ENCODE results near the gene CC2D1A.
"Not testable (repeated sequence)": the region's sequence is repeated elsewhere in the genome, so short reads cannot be mapped to it uniquely, and the experiment has no call there.

Gene CC2D1A

DNA sequence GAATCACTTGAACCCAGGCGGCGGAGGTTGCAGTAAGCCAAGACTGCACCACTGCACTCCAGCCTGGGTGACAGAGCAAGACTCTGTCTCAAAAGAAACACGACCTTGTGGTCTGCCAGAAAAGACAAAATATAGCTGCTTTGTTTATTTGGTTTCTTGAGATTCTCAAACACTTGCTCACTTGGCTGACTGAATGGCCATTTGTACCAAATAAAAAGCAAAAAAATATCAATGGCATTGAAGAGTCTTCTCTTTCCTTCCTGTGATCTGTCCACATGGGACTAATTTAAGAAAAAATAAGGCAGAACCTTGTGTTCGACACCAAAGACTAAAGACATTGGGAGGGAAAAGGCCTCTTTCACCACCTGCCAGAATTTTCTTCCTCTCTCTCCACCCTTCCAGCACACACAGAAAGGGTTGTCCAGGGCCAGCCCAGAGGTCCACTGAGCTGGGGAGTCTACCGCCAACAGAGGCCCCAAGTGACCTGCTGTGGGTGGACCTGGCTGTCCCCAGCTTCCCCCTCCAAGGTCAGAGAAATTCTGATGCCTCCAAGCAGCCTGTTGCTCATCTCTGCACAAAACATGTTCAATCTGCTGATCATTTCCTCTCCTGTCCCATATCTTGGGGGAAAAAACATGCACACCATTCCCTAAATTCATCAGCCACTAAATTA lies 6.0 kb upstream of the CC2D1A start:
- DNase-seq (ENCODE audit: low read depth in 1 of 2, low spot score in 1 of 2): no peak
- no peak for TF ChIP-seq JUND (IDR thresholded peaks at IDR 0.05; ENCODE audit: low read depth)
- in situ Hi-C loops (cut with HindIII; ENCODE audit: low pct_unique_long_range_greater_than_20kb, low sequenced_read_pairs): no loop called here

- DNase-seq (ENCODE audit: low read depth in 1 of 2, low spot score in 1 of 2): peak in 1 of 2 experiments; percentile 47
- TF ChIP-seq JUND (IDR thresholded peaks at IDR 0.05; ENCODE audit: low read depth): no peak
- in situ Hi-C loops (cut with HindIII; ENCODE audit: low pct_unique_long_range_greater_than_20kb, low sequenced_read_pairs): no loop called here
These were observed 2.9 kb upstream of the CC2D1A start for GRCh38 chr19:13902993-13903555.

DNA sequence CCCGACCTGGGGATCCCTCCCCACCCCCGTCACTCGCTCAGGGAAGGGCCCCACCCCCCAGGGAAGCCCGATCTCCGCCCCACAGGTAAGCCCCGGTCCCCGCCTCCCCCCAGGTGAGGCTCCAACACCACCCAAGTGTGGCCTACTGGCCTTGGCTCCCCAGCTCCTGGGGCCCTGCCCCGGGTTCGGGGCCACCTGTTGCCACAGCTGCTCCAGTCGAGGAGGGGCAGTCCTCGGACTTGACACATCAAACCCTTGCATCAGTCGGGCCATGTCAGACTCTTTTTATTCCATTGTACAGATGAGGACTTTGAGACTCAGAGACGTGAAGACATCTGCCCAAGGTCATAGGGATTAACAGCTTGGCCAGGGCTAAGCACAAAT lies 512 bp downstream of the CC2D1A start:
- in situ Hi-C loops (cut with HindIII; ENCODE audit: low pct_unique_long_range_greater_than_20kb, low sequenced_read_pairs): no loop called here
- no peak for TF ChIP-seq JUND (IDR thresholded peaks at IDR 0.05; ENCODE audit: low read depth)
- DNase-seq (ENCODE audit: low read depth in 1 of 2, low spot score in 1 of 2): peak; percentile 28 to 44

- TF ChIP-seq JUND (IDR thresholded peaks at IDR 0.05; ENCODE audit: low read depth): no peak
- no peak for DNase-seq (ENCODE audit: low read depth in 1 of 2, low spot score in 1 of 2)
- in situ Hi-C loops (cut with HindIII; ENCODE audit: low pct_unique_long_range_greater_than_20kb, low sequenced_read_pairs): no loop called here
These were observed 909 bp downstream of the CC2D1A start for GRCh38 chr19:13906910-13907309.

DNA sequence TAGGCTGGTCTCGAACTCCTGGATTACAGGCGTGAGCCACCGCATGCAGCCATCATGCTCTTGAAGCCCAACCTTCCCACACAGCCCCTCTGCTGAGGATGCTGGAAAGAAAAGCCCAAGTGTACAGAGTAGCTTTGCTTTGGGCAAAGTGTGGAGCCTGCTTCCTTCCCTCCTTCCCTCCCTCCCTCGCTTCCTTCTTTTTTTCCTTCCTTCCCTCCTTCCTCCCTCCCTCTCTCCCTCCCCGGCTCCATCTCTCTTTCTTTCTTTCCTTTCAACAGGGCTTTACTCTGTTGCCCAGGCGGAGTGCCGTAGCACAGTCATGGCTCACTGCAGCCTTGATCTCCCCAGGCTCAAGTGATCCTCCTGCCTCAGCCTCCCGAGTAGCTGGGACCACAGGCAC lies 2.7 kb downstream of the CC2D1A start:
- TF ChIP-seq JUND (IDR thresholded peaks at IDR 0.05; ENCODE audit: low read depth): no peak
- in situ Hi-C loops (cut with HindIII; ENCODE audit: low pct_unique_long_range_greater_than_20kb, low sequenced_read_pairs): no loop called here
- no peak for DNase-seq (ENCODE audit: low read depth in 1 of 2, low spot score in 1 of 2)

DNA sequence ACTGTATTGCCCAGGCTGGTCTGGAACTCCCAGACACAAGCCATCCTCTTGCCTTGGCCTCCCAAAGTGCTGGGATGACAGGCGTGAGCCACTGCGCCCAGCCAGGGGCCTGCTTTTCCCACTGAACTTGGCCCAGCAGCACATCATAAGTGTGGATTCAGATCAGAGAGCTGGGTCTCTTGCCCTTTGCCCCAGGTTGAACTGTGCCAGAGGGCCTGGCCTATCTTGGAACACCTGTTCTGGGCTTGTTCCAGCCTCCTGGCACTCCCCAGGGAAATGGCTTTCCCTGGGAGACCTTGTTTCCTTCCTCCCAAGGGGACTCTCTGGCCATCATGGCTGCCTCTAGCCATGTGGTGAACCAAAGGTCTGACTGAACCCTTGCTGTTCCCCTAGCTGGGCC lies 3.4 kb downstream of the CC2D1A start:
- TF ChIP-seq JUND (IDR thresholded peaks at IDR 0.05; ENCODE audit: low read depth): no peak
- no peak for DNase-seq (ENCODE audit: low read depth in 1 of 2, low spot score in 1 of 2)
- in situ Hi-C loops (cut with HindIII; ENCODE audit: low pct_unique_long_range_greater_than_20kb, low sequenced_read_pairs): no loop called here

DNA sequence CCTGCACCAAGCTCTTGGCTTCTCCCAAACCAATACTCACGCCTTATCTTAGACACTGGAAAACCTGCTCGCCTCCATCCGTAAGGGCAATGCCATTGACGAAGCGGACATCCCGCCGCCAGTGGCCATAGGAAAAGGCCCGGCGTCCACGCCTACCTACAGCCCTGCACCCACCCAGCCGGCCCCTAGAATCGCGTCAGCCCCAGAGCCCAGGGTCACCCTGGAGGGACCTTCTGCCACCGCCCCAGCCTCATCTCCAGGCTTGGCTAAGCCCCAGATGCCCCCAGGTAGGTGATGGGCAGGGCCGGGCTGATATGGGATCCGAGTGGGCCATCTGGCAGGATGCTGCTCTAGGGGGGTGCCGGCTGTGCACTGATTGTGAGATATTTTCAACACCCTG lies 7.4 kb downstream of the CC2D1A start:
- no peak for TF ChIP-seq JUND (IDR thresholded peaks at IDR 0.05; ENCODE audit: low read depth)
- no peak for DNase-seq (ENCODE audit: low read depth in 1 of 2, low spot score in 1 of 2)
- in situ Hi-C loops (cut with HindIII; ENCODE audit: low pct_unique_long_range_greater_than_20kb, low sequenced_read_pairs): no loop called here

DNA sequence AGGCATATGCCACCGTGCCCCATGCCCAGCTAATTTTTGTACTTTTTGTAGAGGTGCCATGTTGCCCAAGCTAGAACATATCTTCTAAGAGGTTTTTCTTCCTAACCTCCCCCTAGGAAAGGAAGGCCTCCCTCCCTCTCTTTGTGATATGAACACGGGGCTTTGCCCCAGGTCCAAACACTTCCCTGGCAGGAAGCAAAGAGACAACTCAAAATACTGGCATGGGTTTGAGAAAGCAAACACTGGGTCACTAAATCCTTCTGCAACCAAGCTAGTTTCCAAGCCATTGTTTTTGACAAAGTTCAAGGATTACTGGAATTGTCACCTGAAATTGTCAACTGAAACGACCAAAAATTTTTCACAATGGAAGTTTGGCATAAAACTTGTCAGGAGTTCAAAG lies 8.8 kb downstream of the CC2D1A start:
- no peak for DNase-seq (ENCODE audit: low read depth in 1 of 2, low spot score in 1 of 2)
- in situ Hi-C loops (cut with HindIII; ENCODE audit: low pct_unique_long_range_greater_than_20kb, low sequenced_read_pairs): no loop called here
- no peak for TF ChIP-seq JUND (IDR thresholded peaks at IDR 0.05; ENCODE audit: low read depth)

DNA sequence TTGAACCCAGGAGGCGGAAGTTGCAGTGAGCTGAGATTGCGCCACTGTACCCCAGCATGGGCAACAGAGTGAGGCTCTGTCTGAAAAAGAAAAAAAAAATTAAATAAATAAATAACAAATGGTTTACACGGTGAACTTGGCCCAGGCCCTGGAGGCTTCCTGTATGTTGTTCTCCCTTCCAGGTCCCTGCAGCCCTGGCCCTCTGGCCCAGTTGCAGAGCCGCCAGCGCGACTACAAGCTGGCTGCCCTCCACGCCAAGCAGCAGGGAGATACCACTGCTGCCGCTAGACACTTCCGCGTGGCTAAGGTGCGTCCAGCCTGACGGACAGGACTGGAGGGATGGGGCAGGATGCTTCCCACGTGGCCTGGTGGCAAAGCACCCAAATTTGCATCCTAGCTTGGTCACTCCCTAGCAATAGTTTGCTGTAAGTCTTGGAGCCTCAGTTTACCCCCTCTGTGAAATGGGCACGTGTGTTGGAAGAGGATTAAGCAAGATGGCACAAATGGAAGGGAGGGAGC lies 11.9 kb downstream of the CC2D1A start:
- no peak for DNase-seq (ENCODE audit: low read depth in 1 of 2, low spot score in 1 of 2)
- in situ Hi-C loops (cut with HindIII; ENCODE audit: low pct_unique_long_range_greater_than_20kb, low sequenced_read_pairs): no loop called here
- no peak for TF ChIP-seq JUND (IDR thresholded peaks at IDR 0.05; ENCODE audit: low read depth)

DNA sequence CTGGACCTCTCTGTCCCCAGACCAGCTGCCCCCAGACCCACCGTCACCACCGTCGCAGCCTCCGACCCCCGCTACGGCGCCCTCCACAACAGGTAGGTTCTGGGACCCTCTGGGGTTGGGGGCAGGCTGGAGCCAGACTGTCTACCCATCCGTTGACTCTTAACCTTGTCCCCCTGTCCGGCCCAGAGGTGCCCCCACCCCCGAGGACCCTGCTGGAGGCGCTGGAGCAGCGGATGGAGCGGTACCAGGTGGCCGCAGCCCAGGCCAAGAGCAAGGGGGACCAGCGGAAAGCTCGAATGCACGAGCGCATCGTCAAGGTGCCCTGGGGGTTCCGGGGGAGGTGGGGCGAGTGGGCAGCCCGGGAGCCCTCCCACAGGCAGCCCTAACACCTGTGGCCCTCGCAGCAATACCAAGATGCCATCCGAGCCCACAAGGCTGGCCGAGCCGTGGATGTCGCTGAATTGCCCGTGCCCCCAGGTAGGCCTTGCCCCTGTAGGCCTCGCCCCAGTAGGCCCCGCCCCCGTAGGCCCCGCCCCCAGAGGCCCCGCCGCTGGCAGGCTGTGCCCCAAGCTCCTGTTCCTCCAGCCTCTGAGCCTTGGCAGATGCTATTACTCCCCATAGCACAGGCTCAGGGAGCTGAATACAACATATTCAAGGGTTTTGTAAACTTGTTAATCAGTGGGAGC lies 12.9 kb downstream of the CC2D1A start:
- no peak for DNase-seq (ENCODE audit: low read depth in 1 of 2, low spot score in 1 of 2)
- no peak for TF ChIP-seq JUND (IDR thresholded peaks at IDR 0.05; ENCODE audit: low read depth)
- in situ Hi-C loops (cut with HindIII; ENCODE audit: low pct_unique_long_range_greater_than_20kb, low sequenced_read_pairs): no loop called here

GRCh38 chr19:13920524-13920923 lies 14.5 kb downstream of the CC2D1A start:
- DNase-seq (ENCODE audit: low read depth in 1 of 2, low spot score in 1 of 2): no peak
- TF ChIP-seq JUND (IDR thresholded peaks at IDR 0.05; ENCODE audit: low read depth): no peak
- in situ Hi-C loops (cut with HindIII; ENCODE audit: low pct_unique_long_range_greater_than_20kb, low sequenced_read_pairs): no loop called here

DNA sequence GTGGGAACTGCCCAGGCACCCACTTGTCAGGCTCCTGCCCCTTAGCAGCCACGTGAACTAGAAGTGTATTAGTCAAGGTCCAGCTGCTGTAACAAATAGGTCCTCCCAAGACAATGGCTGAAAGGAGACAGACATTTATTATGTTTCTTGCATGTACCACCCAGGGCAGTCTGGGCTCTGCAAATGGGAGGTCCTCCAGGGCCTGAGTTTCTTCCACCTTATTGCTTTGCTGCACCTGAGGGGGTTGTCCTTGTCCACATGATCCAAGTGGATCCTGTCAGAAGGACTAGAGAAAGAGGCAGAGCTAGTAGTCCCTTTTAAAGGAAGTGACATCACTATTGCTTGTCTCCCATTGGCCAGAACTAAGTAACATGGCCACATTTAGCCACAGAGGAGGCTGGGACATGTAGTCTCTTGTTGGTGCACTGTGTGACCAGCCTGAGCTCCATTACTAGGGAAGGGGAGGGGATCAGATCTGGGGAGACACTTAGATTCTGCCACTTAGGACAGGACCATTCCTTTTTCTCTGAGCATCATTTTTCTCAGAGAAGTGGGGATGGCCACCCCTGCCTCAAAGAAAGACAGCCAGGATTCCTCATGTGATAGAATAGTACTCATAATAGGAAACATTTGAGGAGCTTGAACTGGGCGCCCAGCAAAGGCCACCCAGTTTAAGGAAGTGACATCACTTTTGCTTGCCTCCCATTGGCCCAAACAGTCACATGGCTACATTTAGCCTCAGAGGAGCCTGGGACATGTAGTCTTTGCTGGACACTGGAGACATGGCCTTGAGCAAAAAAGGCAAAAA lies 15.1 kb downstream of the CC2D1A start:
- in situ Hi-C loops (cut with HindIII; ENCODE audit: low pct_unique_long_range_greater_than_20kb, low sequenced_read_pairs): no loop called here
- TF ChIP-seq JUND (IDR thresholded peaks at IDR 0.05; ENCODE audit: low read depth): no peak
- DNase-seq (ENCODE audit: low read depth in 1 of 2, low spot score in 1 of 2): peak; percentile 71 to 80

GRCh38 chr19:13922118-13922517 lies 16.1 kb downstream of the CC2D1A start:
- DNase-seq (ENCODE audit: low read depth in 1 of 2, low spot score in 1 of 2); in situ Hi-C loops (cut with HindIII; ENCODE audit: low pct_unique_long_range_greater_than_20kb, low sequenced_read_pairs): not testable (repeated sequence)
